Lung (tissue), 12 donors: Measurements from ENCODE around the gene TMEM72. TPM values are rescaled to one million over a fixed set of nuclear protein-coding genes. Genes with fewer than 3 reads are reported as not detected.

Experiments
- ATAC-seq: fragments of 200-7000 bp; cut with Tn5 transposase; one replicate; pipeline ENCODE4 v1.9.1; 2020; ENCODE audit warnings: moderate number of reproducible peaks; ENCODE audit not compliant: insufficient read depth, low FRiP score
- DNase-seq, 3 donors: peaks; one replicate each; pipeline ENCODE4 v3.0.0-alpha.2; 2013 to 2017
- H3K27ac ChIP-seq, 2 donors: one replicate each; pipeline ENCODE4 v1.5.1; 2013; ENCODE audit warnings: mild to moderate bottlenecking in 2 of 2, moderate library complexity in 2 of 2, control low read depth in 1 of 2, inconsistent platforms in 1 of 2, low read depth in 1 of 2, low read length in 1 of 2
- H3K27me3 ChIP-seq, 3 donors: one replicate each; pipeline ENCODE4 v1.5.1; 2013; ENCODE audit warnings: low read length in 2 of 3; ENCODE audit not compliant: control insufficient read depth in 3 of 3, insufficient read depth in 3 of 3
- H3K36me3 ChIP-seq, 4 donors: one replicate each; pipeline ENCODE4 v1.5.1; 2013; ENCODE audit warnings: low read length in 4 of 4, mild to moderate bottlenecking in 1 of 4, moderate library complexity in 1 of 4; ENCODE audit not compliant: control insufficient read depth in 4 of 4, insufficient read depth in 4 of 4
- H3K4me1 ChIP-seq, 5 donors: one replicate each; pipeline ENCODE4 v1.5.1; 2013; ENCODE audit warnings: low read length in 5 of 5, mild to moderate bottlenecking in 2 of 5, moderate library complexity in 1 of 5; ENCODE audit not compliant: control insufficient read depth in 5 of 5, insufficient read depth in 5 of 5
- H3K4me3 ChIP-seq: one replicate; pipeline ENCODE4 v1.5.1; 2013; ENCODE audit warnings: mild to moderate bottlenecking, control low read depth, moderate library complexity
- H3K9ac ChIP-seq, 2 donors: one replicate each; pipeline ENCODE4 v1.5.1; 2013; ENCODE audit warnings: low read length in 2 of 2, control low read depth in 1 of 2; ENCODE audit not compliant: insufficient read depth in 1 of 2
- H3K9me3 ChIP-seq, 4 donors: one replicate each; pipeline ENCODE4 v1.5.1; 2013; ENCODE audit warnings: low read length in 3 of 4, mild to moderate bottlenecking in 1 of 4, moderate library complexity in 1 of 4; ENCODE audit not compliant: control insufficient read depth in 4 of 4, insufficient read depth in 3 of 4
- CTCF ChIP-seq: IDR thresholded peaks from 2 replicates; pipeline ENCODE4 v1.5.1; 2012; ENCODE audit warnings: mild to moderate bottlenecking; ENCODE audit errors: control extremely low read depth, extremely low read depth
- WGBS, 2 donors: extraction: QIAGEN DNeasy Blood & Tissue Kit; methylation state at CpG; one replicate each; pipeline ENCODE4 v1.1.7; 2013; 5-methylcytosine and 5-hydroxymethylcytosine counted together
- polyA plus RNA-seq, 2 donors: library from polyadenylated mRNA; stranded (reverse); fragments of 200-250 nt; gene quantifications; one replicate each; pipeline ENCODE4 v1.2.1, GENCODE V29; 2013
- total RNA-seq, 2 donors: library from RNA; depleted of rRNA in 1 of 2; stranded (reverse); fragments of >200 nt in 1 of 2; gene quantifications; one replicate each; pipeline ENCODE4 v1.2.1, GENCODE V29; 2014 to 2021
- donor health status: control.
- donor health status: control.
- donor health status: Bipolar disorder and iron deficiency.
- donor health status: healthy.
- donor health status: DM: yes; HTN: yes; CAD: no.

Gene TMEM72
- total and polyA plus RNA-seq, 4 donors: 0.02 to 0.11 (median 0.04) TPM; not detected in 1

GRCh38 chr10:44880090-44880715, 30.9 kb upstream of the TMEM72 start:
- TF ChIP-seq CTCF: no peak
- no peaks in the 10 kb centered on the region for H3K27me3 ChIP-seq
- no peak overlapping the region for H3K4me3 ChIP-seq
- H3K36me3 ChIP-seq: no peaks in the 10 kb centered on the region
- H3K9ac ChIP-seq: no peak overlapping the region
- ATAC-seq: no peak
- 93 to 94% methylated on average over 17 of the region's 17 CpGs for WGBS, 2 donors
- no peaks in the 10 kb centered on the region for H3K9me3 ChIP-seq
- DNase-seq: no peak
- peaks cover 0 to 16% (median 2%) of the 10 kb centered on the region in 5 donors for H3K4me1 ChIP-seq
- no peak overlapping the region for H3K27ac ChIP-seq

- Histone ChIP-seq H3K9me3 (no peaks in the 10 kb centered on the region), H3K9ac (no peak overlapping the region), H3K36me3 (no peaks in the 10 kb centered on the region), H3K27ac (no peak overlapping the region), H3K27me3 (no peaks in the 10 kb centered on the region), H3K4me3 (no peak overlapping the region), H3K4me1 (peaks cover 0 to 16% (median 2%) of the 10 kb centered on the region in 5 donors)
- 45 to 68% methylated on average over 7 of the region's 7 CpGs for WGBS, 2 donors
- no peak for DNase-seq
- no peak for TF ChIP-seq CTCF
- ATAC-seq: no peak
Measured at GRCh38 chr10:44881649-44882048, 29.5 kb upstream of the TMEM72 start.

- Histone ChIP-seq H3K4me3 (no peak overlapping the region), H3K9ac (no peak overlapping the region), H3K27ac (no peak overlapping the region), H3K9me3 (no peaks in the 10 kb centered on the region), H3K4me1 (peaks cover 0 to 16% (median 2%) of the 10 kb centered on the region in 5 donors), H3K27me3 (no peaks in the 10 kb centered on the region), H3K36me3 (no peaks in the 10 kb centered on the region)
- ATAC-seq (no peak), DNase-seq (no peak)
- no peak for TF ChIP-seq CTCF
- WGBS, 2 donors: 60 to 74% methylated on average over 6 of the region's 6 CpGs
Measured at GRCh38 chr10:44882166-44882720, 28.9 kb upstream of the TMEM72 start.
